Esophagus squamous epithelium (tissue), 4 donors: ENCODE measurements around the gene CPNE5.

Experiments used
- POLR2A ChIP-seq, 4 donors: fragments of 450-650 bp; IDR thresholded peaks; one replicate each; pipeline ENCODE4 v1.6.1; 2017; ENCODE audit warnings: antibody characterized with exemption in 4 of 4, mild to moderate bottlenecking in 4 of 4, moderate library complexity in 3 of 4
- TF ChIP-seq, protein P1 (sequence below), 6 experiments: fragments of 450-650 bp in 4 of 6; fragments of 200-600 bp in 2 of 6; sonication (generic) in 2 of 6; IDR thresholded peaks; one replicate each; pipeline ENCODE4 v1.5.1; 2016 to 2019; ENCODE audit warnings: antibody characterized with exemption in 6 of 6, mild to moderate bottlenecking in 4 of 6, moderate library complexity in 4 of 6

DNA sequence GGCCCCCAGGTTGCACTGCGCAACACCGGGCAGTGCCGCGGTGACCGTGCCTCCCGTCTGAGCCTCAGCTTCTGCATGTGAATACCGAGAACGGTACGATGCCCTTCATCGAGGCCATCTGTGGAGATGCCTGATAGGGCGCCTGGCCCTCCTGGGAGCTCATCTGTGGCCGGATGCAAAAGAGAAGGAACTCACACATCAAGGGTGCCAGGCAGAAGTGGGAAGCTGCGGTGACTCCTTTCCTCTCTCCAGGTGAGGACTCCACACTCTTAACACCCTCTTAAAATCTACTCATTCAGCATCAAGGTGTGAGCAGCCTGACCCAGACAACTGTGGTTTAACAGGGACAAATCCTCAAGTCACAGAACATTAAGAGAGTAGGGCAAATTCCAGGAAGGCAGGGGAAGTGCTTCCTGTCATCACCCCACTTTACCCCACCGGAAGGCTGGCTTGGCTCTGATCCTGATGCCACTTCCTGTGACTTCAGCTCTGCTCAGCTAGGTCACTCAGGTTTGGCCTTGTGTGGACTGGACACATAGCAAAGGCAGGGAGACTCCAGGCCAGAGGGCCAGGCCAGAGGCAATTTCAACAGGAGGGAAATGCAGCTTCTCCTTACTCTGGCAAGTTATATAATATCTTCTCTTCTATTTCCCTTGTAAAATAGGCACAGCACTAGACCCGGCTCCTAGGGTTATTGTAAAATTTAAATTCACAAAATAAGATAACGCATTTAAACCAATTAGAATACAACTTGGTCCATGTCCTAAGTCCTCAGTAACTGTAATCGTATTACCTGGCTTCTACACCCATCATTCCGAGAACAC, 69.4 kb downstream of the CPNE5 start:
- TF ChIP-seq, protein P1, sequence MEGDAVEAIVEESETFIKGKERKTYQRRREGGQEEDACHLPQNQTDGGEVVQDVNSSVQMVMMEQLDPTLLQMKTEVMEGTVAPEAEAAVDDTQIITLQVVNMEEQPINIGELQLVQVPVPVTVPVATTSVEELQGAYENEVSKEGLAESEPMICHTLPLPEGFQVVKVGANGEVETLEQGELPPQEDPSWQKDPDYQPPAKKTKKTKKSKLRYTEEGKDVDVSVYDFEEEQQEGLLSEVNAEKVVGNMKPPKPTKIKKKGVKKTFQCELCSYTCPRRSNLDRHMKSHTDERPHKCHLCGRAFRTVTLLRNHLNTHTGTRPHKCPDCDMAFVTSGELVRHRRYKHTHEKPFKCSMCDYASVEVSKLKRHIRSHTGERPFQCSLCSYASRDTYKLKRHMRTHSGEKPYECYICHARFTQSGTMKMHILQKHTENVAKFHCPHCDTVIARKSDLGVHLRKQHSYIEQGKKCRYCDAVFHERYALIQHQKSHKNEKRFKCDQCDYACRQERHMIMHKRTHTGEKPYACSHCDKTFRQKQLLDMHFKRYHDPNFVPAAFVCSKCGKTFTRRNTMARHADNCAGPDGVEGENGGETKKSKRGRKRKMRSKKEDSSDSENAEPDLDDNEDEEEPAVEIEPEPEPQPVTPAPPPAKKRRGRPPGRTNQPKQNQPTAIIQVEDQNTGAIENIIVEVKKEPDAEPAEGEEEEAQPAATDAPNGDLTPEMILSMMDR (IDR thresholded peaks at IDR 0.05) = no peak
- no peak for TF ChIP-seq POLR2A (IDR thresholded peaks at IDR 0.05)
